Measurements from ENCODE around the gene KRT71.
A peak's percentile ranks its signal among the peaks of the same experiment; 100 is the strongest.

Gene KRT71

GRCh38 chr12:52575948-52576347 lies 23.0 kb upstream of the KRT71 start:
- no peak for DNase-seq (ENCODE audit: low read depth in 2 of 2, low spot score in 1 of 2)

- no peak for DNase-seq (ENCODE audit: low read depth in 2 of 2, low spot score in 1 of 2)
Measured at GRCh38 chr12:52575256-52575655, 22.3 kb upstream of the KRT71 start.

DNA sequence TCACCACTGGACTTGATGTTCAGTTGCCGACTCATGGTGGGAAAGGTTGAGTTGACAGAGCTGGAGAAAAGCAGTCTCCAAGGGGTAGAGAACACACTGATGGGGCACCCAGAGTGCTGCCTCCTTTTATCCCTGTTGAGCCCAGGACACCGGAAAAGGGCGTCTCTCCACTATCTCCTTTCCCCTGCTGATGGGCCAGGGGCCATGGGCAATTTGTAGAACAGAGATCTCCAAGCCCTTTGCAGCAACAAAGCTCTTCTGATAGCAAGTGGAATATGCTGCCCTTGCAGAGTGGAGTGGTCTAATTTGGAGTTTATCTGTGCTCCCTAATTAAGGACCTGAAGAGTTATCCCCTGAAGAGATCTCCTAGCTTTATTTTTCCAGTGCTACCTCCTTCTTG lies 20.8 kb upstream of the KRT71 start, which contains the start of gene KRT74:
Gene KRT74 (minus strand): TSS at position 101 of the 400 bp plus-strand sequence. CDS start 66 bp downstream, at position 35.
- no peak for DNase-seq (ENCODE audit: low read depth in 2 of 2, low spot score in 1 of 2)

- DNase-seq (ENCODE audit: low read depth in 2 of 2, low spot score in 1 of 2) = no peak
Measured at GRCh38 chr12:52573306-52573705, 20.4 kb upstream of the KRT71 start.

DNA sequence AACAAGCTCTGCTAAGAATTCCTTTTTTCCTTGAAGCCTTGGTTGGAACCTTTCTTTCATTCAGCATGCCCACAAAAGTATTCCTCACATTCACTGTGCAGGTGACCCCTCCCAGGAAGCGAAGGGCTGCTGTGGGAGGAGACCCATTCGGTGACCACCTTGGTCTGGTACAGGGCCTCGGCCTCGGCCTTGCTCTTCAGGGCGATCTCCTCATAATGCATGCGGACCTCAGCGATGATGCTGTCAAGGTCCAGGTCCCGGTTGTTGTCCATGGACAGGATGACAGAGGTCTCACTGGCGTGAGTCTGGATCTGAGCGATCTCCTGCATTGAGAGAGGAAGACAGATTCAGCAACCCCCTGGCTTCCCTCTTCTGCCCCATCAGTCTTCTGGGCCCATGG lies 17.6 kb upstream of the KRT71 start:
- no peak for DNase-seq (ENCODE audit: low read depth in 2 of 2, low spot score in 1 of 2)

DNA sequence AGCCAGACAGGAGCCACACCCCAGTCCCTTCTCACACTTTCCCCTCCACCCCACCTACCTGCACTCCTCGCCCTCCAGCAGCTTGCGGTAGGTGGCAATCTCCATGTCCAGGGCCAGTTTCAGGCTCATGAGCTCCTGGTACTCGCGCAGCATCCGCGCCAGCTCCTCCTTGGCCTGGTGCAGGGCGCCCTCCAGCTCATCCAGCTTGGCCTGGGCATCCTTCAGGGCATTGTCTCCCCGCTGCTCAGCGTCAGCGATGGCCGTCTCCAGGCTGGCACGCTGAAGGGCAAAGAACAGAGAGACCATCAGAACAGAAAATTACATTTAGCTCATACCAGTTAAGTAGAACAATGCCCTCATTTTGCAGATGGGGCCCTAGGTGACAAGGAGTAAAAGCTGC lies 15.2 kb upstream of the KRT71 start:
- DNase-seq (ENCODE audit: low read depth in 2 of 2, low spot score in 1 of 2) = no peak

- DNase-seq (ENCODE audit: low read depth in 2 of 2, low spot score in 1 of 2) = peak; percentile 27 to 30
Measured at GRCh38 chr12:52566847-52567291, 13.9 kb upstream of the KRT71 start.

GRCh38 chr12:52564582-52564981 lies 11.6 kb upstream of the KRT71 start:
- no peak for DNase-seq (ENCODE audit: low read depth in 2 of 2, low spot score in 1 of 2)

DNA sequence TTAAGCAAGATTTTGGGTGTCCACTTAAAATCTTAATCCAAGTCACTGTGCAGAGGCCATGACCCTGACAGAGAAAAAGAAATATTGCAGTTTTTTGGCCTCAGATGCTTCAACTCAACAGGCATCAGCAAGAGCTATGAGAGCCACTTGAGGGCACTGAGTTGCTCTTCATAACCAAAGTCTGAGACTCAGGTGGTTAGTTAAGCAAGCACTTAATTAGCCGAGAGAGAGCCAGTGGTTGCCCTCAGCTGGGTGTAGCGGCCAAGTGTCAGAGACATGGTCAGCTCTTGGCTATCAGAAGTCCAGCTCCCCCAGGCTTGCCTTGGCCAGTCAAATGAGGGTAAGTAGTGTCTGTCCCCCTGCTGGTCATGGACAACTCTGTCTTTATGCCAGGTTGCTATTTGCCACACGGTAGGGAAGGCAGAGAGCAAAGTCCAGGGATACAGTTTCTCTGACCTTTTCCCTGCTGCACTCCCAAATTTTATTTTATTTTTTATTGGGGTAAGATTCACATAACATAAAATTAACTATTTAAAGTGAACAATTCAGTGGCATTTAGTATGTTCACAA lies 9.0 kb upstream of the KRT71 start:
- no peak for DNase-seq (ENCODE audit: low read depth in 2 of 2, low spot score in 1 of 2)

DNA sequence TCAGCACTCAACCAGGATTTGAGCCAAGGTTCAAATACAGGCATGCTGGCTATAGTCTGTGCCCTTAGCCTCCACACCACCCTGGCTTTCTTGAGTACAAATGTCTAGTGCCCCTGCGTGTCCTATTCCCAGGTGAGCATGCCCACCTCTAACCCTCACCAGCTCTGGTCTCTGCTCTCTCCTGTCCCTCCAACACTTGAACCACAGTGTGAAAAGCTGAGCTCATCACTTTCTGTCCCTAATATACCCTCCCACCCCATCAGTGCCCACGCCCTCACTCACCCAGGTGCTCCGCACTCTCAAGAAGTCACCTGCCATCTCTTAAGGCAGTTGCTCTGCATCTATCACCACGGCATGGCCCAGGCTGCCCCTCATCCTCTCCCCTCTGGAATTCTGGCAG lies 7.0 kb upstream of the KRT71 start:
- DNase-seq (ENCODE audit: low read depth in 2 of 2, low spot score in 1 of 2) = no peak

- DNase-seq (ENCODE audit: low read depth in 2 of 2, low spot score in 1 of 2) = no peak
Measured at GRCh38 chr12:52558781-52559445, 6.0 kb upstream of the KRT71 start.

- DNase-seq (ENCODE audit: low read depth in 2 of 2, low spot score in 1 of 2) = no peak
Measured at GRCh38 chr12:52557476-52557875, 4.5 kb upstream of the KRT71 start.

DNA sequence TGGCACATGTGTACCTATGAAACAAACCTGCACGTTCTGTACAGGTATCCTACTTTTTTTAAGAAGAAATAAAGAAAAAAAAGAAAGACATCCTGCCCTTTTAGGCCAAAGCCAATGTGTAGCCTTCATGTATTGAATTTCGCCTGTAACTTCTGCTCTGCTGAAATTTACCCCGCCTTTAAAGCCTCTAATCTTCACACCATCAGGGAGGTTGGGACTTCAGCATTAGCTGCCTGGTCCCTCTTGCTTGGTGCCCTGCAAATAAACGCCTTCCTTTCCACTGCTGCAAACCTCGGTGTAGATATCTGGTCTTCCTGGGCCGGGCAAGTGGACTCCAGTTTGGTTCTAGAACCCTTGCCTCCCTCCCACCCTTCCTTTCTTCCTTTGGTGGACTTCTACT lies 2.6 kb upstream of the KRT71 start:
- no peak for DNase-seq (ENCODE audit: low read depth in 2 of 2, low spot score in 1 of 2)

DNA sequence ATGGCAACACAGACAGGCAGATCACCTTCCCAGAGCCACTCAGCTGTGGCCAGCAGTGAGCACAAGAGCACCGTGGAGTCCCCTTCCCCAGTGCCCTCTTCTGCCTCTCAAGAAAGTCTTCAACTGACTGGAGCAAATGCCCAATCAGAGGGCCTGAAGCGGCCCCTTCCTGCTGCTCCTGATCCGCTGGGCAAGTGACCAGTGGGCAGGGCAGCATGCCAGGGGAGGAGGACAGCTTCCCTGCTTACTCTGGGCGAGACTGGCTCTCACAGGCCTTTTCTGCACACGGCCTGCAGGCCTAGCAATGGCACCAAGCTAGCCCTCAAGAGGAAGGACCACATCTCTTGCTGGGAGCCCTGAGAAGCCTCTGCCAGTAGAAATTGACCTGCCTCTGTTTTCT lies 890 bp downstream of the KRT71 start:
- DNase-seq (ENCODE audit: low read depth in 2 of 2, low spot score in 1 of 2) = no peak

- no peak for DNase-seq (ENCODE audit: low read depth in 2 of 2, low spot score in 1 of 2)
Measured at GRCh38 chr12:52551216-52551865, 1.6 kb downstream of the KRT71 start.

GRCh38 chr12:52546126-52546525 lies 6.8 kb downstream of the KRT71 start:
- no peak for DNase-seq (ENCODE audit: low read depth in 2 of 2, low spot score in 1 of 2)

GRCh38 chr12:52543985-52544883 lies 8.7 kb downstream of the KRT71 start:
- DNase-seq (ENCODE audit: low read depth in 2 of 2, low spot score in 1 of 2) = no peak

DNA sequence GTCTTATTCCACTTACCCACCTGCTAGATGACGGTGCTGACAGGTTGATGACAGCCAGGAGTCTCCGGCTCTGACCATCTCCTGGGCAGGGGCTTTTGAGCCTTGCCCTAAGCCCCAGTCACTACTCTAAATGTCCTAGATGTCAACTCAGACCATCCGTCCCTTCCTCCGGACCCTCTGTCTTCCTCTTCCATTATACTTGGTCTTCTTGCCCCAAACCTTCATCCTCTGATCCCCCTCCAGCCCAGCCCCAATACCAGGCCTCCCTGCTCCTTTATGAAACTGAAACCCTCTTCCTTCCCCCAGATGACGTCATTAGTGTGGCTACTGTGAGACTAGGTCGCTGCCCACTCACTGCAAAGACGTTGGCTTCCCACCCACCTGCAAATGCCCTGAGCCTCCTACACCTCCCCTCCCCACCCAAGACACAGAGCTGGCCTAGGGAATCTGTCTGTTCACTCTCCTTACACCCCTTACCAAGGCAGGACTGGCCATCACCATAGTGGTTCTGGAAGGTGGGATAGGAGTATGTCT lies 10.1 kb downstream of the KRT71 start:
- no peak for DNase-seq (ENCODE audit: low read depth in 2 of 2, low spot score in 1 of 2)

DNA sequence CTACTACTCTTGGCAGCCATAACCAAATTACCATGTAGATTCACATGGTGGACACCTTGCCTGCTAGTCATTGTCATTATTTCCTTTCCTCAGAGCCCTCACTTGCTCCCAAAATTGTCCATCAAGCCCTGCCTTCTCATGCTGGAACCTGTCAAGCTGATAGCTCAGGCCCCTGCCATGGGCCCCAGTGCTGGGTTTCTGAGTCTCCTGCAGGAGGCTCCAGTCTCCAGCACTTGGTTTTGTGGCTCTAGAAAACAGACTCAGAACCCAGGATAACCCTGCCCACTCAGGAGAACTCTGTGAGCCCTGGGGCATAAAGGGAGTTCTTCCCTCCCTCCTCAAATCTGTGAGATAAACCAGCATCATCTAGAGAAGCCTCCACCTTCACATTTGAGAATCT lies 10.8 kb downstream of the KRT71 start:
- no peak for DNase-seq (ENCODE audit: low read depth in 2 of 2, low spot score in 1 of 2)

DNA sequence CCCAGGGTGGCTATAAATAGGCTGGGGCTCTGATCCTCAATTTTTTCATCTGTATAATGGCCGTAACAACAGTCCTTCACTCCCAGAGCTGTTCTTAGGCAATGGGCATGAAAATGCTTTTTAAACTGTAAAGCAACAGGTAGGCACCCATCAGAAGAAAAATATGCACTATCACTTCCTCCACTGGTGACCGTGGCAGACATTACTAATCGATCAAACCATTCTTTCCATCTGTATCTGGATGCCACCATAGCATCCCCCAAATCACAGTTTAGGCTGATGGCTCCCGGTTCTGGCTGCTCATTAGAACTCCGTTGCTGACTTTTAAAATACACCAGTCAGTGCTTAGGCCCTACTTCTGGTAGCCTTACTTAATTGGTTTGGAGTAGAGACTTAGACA lies 11.2 kb downstream of the KRT71 start:
- DNase-seq (ENCODE audit: low read depth in 2 of 2, low spot score in 1 of 2) = no peak

GRCh38 chr12:52540531-52540930 lies 12.4 kb downstream of the KRT71 start:
- DNase-seq (ENCODE audit: low read depth in 2 of 2, low spot score in 1 of 2) = no peak

Measured in stimulated activated CD8-positive, alpha-beta memory T cell treated with anti-CD3 and anti-CD28 coated beads, Interleukin-4, amount 100 ng/mL, for 1 hour (primary cell).